Neural progenitor cell (in vitro differentiated cells): ENCODE results near the gene DNER.

ENCODE experiments used
- EZH2 ChIP-seq: fragments of 200-600 bp; sonication (generic); IDR thresholded peaks from 2 replicates; pipeline ENCODE4 v1.6.1; 2017; ENCODE audit warnings: antibody characterized with exemption, mild to moderate bottlenecking, moderate library complexity
- EZH2phosphoT487 ChIP-seq: fragments of 200-600 bp; sonication (generic); IDR thresholded peaks from 2 replicates; pipeline ENCODE4 v1.6.1; 2017; ENCODE audit warnings: antibody characterized with exemption
- TF ChIP-seq, protein P1 (sequence below): fragments of 200-600 bp; sonication (generic); IDR thresholded peaks from 2 replicates; pipeline ENCODE4 v1.5.1; 2017; ENCODE audit warnings: antibody characterized with exemption, mild to moderate bottlenecking

DNA sequence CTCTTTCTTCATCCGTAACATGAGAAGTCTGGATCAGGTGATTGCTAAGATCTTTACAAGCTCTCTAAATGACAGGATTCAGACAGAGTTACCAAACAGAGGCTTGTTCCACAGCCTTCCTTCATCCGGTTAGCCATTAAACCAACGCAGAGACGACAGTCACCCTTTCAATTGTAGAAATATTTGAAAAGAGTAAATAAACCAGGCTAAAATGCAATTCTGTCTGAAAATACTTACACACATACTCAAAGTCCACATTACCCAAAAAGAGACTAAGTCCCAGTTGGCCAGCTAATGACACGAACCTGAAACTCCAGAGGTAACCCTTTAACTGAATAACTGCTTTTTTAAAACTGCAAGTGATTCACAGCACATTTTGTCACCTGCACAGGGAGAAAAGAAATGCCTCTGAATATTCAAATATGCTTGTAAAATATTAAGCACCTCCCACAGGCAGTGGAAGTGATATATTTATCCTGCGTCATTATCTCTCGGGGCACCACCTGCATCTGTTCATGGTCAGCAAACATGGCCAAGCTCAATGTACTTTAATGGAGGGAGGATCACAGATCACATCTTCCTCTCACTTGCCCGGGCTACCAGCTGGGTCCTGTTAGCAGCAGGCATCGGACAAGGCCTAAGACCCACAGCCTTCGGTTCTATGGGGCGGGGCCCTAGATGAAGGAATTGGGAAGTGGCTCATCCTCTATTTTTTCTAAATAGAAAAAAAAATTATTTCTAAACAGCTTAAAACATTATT lies 38.8 kb upstream of the DNER start:
- TF ChIP-seq, protein P1, sequence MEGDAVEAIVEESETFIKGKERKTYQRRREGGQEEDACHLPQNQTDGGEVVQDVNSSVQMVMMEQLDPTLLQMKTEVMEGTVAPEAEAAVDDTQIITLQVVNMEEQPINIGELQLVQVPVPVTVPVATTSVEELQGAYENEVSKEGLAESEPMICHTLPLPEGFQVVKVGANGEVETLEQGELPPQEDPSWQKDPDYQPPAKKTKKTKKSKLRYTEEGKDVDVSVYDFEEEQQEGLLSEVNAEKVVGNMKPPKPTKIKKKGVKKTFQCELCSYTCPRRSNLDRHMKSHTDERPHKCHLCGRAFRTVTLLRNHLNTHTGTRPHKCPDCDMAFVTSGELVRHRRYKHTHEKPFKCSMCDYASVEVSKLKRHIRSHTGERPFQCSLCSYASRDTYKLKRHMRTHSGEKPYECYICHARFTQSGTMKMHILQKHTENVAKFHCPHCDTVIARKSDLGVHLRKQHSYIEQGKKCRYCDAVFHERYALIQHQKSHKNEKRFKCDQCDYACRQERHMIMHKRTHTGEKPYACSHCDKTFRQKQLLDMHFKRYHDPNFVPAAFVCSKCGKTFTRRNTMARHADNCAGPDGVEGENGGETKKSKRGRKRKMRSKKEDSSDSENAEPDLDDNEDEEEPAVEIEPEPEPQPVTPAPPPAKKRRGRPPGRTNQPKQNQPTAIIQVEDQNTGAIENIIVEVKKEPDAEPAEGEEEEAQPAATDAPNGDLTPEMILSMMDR: no peak
- TF ChIP-seq EZH2phosphoT487 (no peak), EZH2 (no peak)
